Right lobe of liver (tissue), 4 donors: ENCODE data around the gene TMEM236.

Source experiments
- CTCF ChIP-seq, 4 donors: fragments of 200-600 bp in 3 of 4; fragments of 450-650 bp in 1 of 4; IDR thresholded peaks; one replicate each; pipeline versions ENCODE4 v1.5.1 to v1.8.0; 2016 to 2022; ENCODE audit warnings: antibody characterized with exemption in 4 of 4, mild to moderate bottlenecking in 2 of 4
- POLR2A ChIP-seq: fragments of 450-650 bp; IDR thresholded peaks from one replicate; pipeline ENCODE4 v1.6.1; 2017; ENCODE audit warnings: antibody characterized with exemption, mild to moderate bottlenecking
- donor health status: DM: no; HTN: no; CAD: no.
- donor health status: DM: no; HTN: no; CAD: no.
- donor health status: DM: no; HTN: yes; CAD: no.

DNA sequence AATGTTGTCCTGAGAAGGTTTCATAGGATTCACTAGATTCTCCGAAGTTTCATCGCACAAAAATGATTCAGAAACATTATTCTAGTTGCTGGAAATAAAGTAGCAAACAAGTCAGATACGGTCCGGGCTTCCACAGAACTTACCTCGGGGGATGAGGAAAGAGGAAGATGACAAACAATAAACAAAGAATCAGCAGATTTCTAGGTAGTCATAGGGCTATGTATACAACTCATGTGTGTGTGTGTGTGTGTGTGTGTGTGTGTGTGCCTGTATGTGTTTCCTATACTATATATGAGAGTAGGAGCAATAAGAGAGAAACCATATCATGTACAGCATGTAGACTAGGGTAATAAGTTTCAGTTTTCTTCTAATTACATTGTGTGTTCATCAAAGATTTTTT is 16.5 kb downstream of the TMEM236 start:
- no peak for TF ChIP-seq CTCF (IDR thresholded peaks at IDR 0.05)
- no peak for TF ChIP-seq POLR2A
